ENCODE measurements around the gene HPS4.

The HPS4 gene

GRCh38 chr22:26461188-26461810 is 22.3 kb downstream of the HPS4 start:
- peaks cover 23% of the 10 kb centered on the region for H3K36me3 ChIP-seq (ENCODE audit: control insufficient read depth, insufficient read depth, low read length)

GRCh38 chr22:26460202-26460601 is 23.4 kb downstream of the HPS4 start:
- Histone ChIP-seq H3K36me3 (ENCODE audit: control insufficient read depth, insufficient read depth, low read length) (peaks cover 17% of the 10 kb centered on the region), H3K9ac (ENCODE audit: low read length) (no peak overlapping the region), H3K4me1 (ENCODE audit: control insufficient read depth, insufficient read depth, low read length) (peaks cover 7% of the 10 kb centered on the region), H3K27me3 (ENCODE audit: control insufficient read depth, insufficient read depth, low read length) (no peaks in the 10 kb centered on the region), H3K9me3 (ENCODE audit: control insufficient read depth, low read length) (no peaks in the 10 kb centered on the region), H3K4me3 (ENCODE audit: low read length) (no peak overlapping the region)

More at GRCh38 chr22:26461188-26461810, 22.3 kb downstream of the HPS4 start:
- Histone ChIP-seq H3K4me3 (ENCODE audit: low read length) (no peak overlapping the region), H3K9me3 (ENCODE audit: control insufficient read depth, low read length) (no peaks in the 10 kb centered on the region), H3K9ac (ENCODE audit: low read length) (peak overlapping the region; percentile 15), H3K4me1 (ENCODE audit: control insufficient read depth, insufficient read depth, low read length) (peaks cover 7% of the 10 kb centered on the region), H3K27me3 (ENCODE audit: control insufficient read depth, insufficient read depth, low read length) (no peaks in the 10 kb centered on the region)

- no peaks in the 10 kb centered on the region for H3K9me3 ChIP-seq (ENCODE audit: control insufficient read depth, low read length)
- H3K4me1 ChIP-seq (ENCODE audit: control insufficient read depth, insufficient read depth, low read length) = peaks cover 13% of the 10 kb centered on the region
- peaks cover 22% of the 10 kb centered on the region for H3K36me3 ChIP-seq (ENCODE audit: control insufficient read depth, insufficient read depth, low read length)
- no peaks in the 10 kb centered on the region for H3K27me3 ChIP-seq (ENCODE audit: control insufficient read depth, insufficient read depth, low read length)
- H3K4me3 ChIP-seq (ENCODE audit: low read length) = no peak overlapping the region
- no peak overlapping the region for H3K9ac ChIP-seq (ENCODE audit: low read length)
Observed at GRCh38 chr22:26457661-26458272, 25.8 kb downstream of the HPS4 start.

DNA sequence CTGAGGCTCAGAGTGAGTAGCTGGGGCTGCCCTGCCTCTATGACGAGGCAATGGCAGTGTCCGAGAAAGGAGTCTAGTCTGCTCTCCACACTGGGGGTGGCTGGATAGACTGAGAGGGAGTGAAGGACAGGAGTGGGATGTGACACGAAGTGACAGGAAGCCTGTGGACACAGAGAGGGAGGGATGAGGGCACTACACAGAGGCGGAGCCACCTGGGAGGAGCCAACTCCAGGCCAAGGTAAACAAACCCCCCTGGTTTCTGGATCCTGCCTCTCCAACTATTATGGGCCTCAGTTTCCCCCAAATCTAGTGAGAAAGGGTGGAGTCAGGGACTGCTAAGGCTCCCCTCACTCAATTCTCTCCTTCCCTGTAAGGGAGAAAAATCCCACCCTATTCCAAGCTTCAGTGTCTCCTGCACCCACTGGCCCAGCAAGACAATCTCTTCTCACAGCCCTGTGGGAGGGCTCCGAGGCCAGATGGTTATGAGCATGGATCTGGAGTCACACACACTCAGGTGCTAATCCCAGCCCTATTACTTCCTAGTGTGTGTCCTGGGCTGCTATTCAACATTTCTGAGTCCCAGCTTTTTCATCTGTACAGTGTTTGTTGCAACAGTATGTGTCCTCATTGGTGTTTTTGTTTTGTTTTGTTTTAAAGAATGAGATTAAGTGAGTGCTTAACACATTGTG is 29.6 kb downstream of the HPS4 start:
- Histone ChIP-seq H3K9ac (ENCODE audit: low read length) (no peak overlapping the region), H3K4me3 (ENCODE audit: low read length) (no peak overlapping the region), H3K4me1 (ENCODE audit: control insufficient read depth, insufficient read depth, low read length) (peaks cover 6% of the 10 kb centered on the region), H3K27me3 (ENCODE audit: control insufficient read depth, insufficient read depth, low read length) (no peaks in the 10 kb centered on the region), H3K36me3 (ENCODE audit: control insufficient read depth, insufficient read depth, low read length) (peaks cover 22% of the 10 kb centered on the region), H3K9me3 (ENCODE audit: control insufficient read depth, low read length) (no peaks in the 10 kb centered on the region)

DNA sequence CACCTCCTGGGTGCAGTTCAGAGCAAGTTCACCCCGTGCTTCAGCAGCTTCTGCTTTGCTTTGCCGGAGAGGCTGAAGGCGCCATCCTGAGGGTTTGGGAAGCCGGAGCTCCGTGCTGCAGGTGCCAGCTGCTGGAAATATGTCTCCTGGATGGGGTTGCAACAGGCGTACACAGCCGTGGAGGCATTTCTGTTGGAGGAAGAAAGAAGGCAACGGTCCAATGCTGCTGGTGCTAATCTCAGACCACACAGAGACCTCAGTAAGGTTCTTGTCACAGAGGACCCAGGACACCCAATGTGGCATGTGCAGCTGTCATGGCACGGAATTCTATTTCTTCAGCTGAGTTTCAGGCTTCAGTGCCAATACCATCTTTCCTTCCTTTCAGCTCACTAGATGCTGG is 30.4 kb downstream of the HPS4 start:
- H3K9ac ChIP-seq (ENCODE audit: low read length) = no peak overlapping the region
- peaks cover 6% of the 10 kb centered on the region for H3K4me1 ChIP-seq (ENCODE audit: control insufficient read depth, insufficient read depth, low read length)
- H3K27me3 ChIP-seq (ENCODE audit: control insufficient read depth, insufficient read depth, low read length) = no peaks in the 10 kb centered on the region
- H3K4me3 ChIP-seq (ENCODE audit: low read length) = no peak overlapping the region
- H3K36me3 ChIP-seq (ENCODE audit: control insufficient read depth, insufficient read depth, low read length) = peaks cover 20% of the 10 kb centered on the region
- no peaks in the 10 kb centered on the region for H3K9me3 ChIP-seq (ENCODE audit: control insufficient read depth, low read length)

GRCh38 chr22:26452236-26453016 is 31.2 kb downstream of the HPS4 start:
- Histone ChIP-seq H3K27me3 (ENCODE audit: control insufficient read depth, insufficient read depth, low read length) (no peaks in the 10 kb centered on the region), H3K4me3 (ENCODE audit: low read length) (no peak overlapping the region), H3K36me3 (ENCODE audit: control insufficient read depth, insufficient read depth, low read length) (peaks cover 12% of the 10 kb centered on the region), H3K4me1 (ENCODE audit: control insufficient read depth, insufficient read depth, low read length) (peaks cover 6% of the 10 kb centered on the region), H3K9ac (ENCODE audit: low read length) (no peak overlapping the region), H3K9me3 (ENCODE audit: control insufficient read depth, low read length) (no peaks in the 10 kb centered on the region)

DNA sequence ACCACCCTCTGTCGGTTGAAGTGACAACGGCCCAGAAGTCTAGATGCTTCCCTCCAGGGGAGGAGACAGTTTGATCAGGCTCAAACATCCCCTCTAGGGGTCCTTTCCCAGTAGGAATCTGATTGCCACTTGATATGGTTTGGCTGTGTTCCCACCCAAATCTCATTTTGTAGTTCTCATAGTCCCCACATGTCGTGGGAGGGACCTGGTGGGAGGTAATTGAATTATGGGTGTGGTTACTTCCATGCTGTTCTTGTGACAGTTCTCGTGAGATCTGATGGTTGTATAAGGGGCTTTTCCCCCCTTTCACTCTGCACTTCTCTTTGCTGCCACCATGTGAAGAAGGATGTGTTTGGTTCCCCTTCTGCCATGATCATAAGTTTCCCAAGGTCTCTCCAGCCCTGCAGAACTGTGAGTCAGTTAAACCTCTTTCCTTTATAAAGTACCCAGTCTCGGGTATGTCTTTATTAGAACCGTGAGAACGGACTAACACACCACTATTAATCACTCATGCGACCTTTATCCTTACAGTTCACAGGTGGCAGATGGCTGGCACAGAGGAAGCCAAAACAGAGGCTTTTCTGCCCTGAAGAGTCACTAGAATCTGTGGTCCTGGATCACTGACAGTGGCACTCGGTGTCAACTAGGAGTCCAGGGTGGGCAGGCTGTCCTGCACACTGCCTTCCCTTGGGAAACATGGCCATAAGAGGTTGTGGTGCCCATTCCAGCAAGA is 33.0 kb downstream of the HPS4 start:
- Histone ChIP-seq H3K9me3 (ENCODE audit: control insufficient read depth, low read length) (no peaks in the 10 kb centered on the region), H3K4me1 (ENCODE audit: control insufficient read depth, insufficient read depth, low read length) (peaks cover 7% of the 10 kb centered on the region)

GRCh38 chr22:26448941-26449340 is 34.6 kb downstream of the HPS4 start:
- no peak overlapping the region for H3K4me3 ChIP-seq (ENCODE audit: low read length)
- H3K4me1 ChIP-seq (ENCODE audit: control insufficient read depth, insufficient read depth, low read length) = peaks cover 20% of the 10 kb centered on the region
- H3K9me3 ChIP-seq (ENCODE audit: control insufficient read depth, low read length) = no peaks in the 10 kb centered on the region
- no peaks in the 10 kb centered on the region for H3K27me3 ChIP-seq (ENCODE audit: control insufficient read depth, insufficient read depth, low read length)
- H3K9ac ChIP-seq (ENCODE audit: low read length) = no peak overlapping the region
- peaks cover 8% of the 10 kb centered on the region for H3K36me3 ChIP-seq (ENCODE audit: control insufficient read depth, insufficient read depth, low read length)

More for the DNA sequence above, 33.0 kb downstream of the HPS4 start:
- H3K4me3 ChIP-seq (ENCODE audit: low read length) = no peak overlapping the region
- peaks cover 11% of the 10 kb centered on the region for H3K36me3 ChIP-seq (ENCODE audit: control insufficient read depth, insufficient read depth, low read length)
- H3K27me3 ChIP-seq (ENCODE audit: control insufficient read depth, insufficient read depth, low read length) = no peaks in the 10 kb centered on the region
- H3K9ac ChIP-seq (ENCODE audit: low read length) = no peak overlapping the region

GRCh38 chr22:26448334-26448733 is 35.2 kb downstream of the HPS4 start:
- Histone ChIP-seq H3K4me1 (ENCODE audit: control insufficient read depth, insufficient read depth, low read length) (peaks cover 20% of the 10 kb centered on the region), H3K4me3 (ENCODE audit: low read length) (no peak overlapping the region), H3K9ac (ENCODE audit: low read length) (no peak overlapping the region), H3K36me3 (ENCODE audit: control insufficient read depth, insufficient read depth, low read length) (peaks cover 2% of the 10 kb centered on the region), H3K9me3 (ENCODE audit: control insufficient read depth, low read length) (no peaks in the 10 kb centered on the region), H3K27me3 (ENCODE audit: control insufficient read depth, insufficient read depth, low read length) (no peaks in the 10 kb centered on the region)

DNA sequence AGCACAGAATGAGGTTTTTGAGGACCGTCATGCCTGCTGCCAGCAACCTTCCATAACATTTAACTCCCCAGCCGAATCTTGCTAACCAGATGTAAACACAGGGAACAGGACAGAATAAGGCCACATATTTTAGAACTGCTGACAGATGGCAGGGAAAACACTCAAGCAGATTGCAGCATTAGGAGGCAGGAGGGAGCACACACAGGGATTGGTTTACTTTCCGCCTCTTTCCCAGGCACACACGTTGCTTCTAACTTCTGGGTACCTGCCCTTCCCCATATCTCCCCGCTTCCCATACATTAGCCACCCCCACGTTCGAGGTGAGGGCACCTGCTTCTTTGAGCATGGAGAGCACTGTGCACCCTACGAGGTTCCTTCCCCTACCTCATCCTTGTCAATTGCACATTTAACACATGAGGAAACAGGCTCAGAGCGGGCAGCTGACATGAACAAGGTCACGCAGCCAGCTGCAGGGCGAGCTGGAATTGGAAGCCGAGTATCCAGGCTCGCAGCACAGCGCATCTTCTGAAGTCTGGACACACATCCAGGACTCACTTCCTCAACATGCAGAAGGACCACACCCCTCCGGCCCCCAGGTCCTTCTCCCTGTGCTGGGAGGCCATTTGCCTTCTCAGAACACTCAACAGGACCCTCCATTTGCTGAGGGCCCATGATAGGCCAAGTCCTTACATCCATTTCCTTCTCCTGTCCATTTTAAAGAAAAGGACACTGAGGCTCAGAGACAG is 35.8 kb downstream of the HPS4 start:
- no peak overlapping the region for H3K4me3 ChIP-seq (ENCODE audit: low read length)
- no peaks in the 10 kb centered on the region for H3K36me3 ChIP-seq (ENCODE audit: control insufficient read depth, insufficient read depth, low read length)
- H3K4me1 ChIP-seq (ENCODE audit: control insufficient read depth, insufficient read depth, low read length) = peaks cover 20% of the 10 kb centered on the region
- H3K9me3 ChIP-seq (ENCODE audit: control insufficient read depth, low read length) = no peaks in the 10 kb centered on the region
- H3K9ac ChIP-seq (ENCODE audit: low read length) = no peak overlapping the region
- H3K27me3 ChIP-seq (ENCODE audit: control insufficient read depth, insufficient read depth, low read length) = no peaks in the 10 kb centered on the region
